Stomach (tissue), 19 donors: Measurements from ENCODE around the gene UBXN4. TPM values are rescaled to one million over a fixed set of nuclear protein-coding genes. Genes with fewer than 3 reads are reported as not detected.

Experiments
- DNase-seq, 2 donors: peaks; one replicate each; pipeline versions ENCODE4 v3.0.0 to v3.0.0-alpha.2; 2013 to 2019
- H3K27ac ChIP-seq, 5 donors: fragments of 200-600 bp in 4 of 5; sonication (generic) in 4 of 5; one replicate each; pipeline ENCODE4 v1.5.1; 2013 to 2019; ENCODE audit warnings: mild to moderate bottlenecking in 1 of 5, moderate library complexity in 1 of 5
- H3K27me3 ChIP-seq, 3 donors: fragments of 200-600 bp; sonication (generic); one replicate each; pipeline ENCODE4 v1.5.1; 2017 to 2019; ENCODE audit warnings: mixed run types in 1 of 3
- H3K36me3 ChIP-seq, 4 donors: fragments of 200-600 bp; sonication (generic); 1 replicate in 3 of 4; 2 replicates in 1 of 4; pipeline ENCODE4 v1.5.1; 2016 to 2019
- H3K4me1 ChIP-seq, 4 donors: fragments of 200-600 bp; sonication (generic); one replicate each; pipeline ENCODE4 v1.5.1; 2016 to 2019
- H3K4me3 ChIP-seq, 4 donors: fragments of 200-600 bp; sonication (generic) in 3 of 4; one replicate each; pipeline ENCODE4 v1.5.1; 2016 to 2019; ENCODE audit warnings: mild to moderate bottlenecking in 1 of 4
- H3K9me3 ChIP-seq, 4 donors: fragments of 200-600 bp; sonication (generic); one replicate each; pipeline ENCODE4 v1.5.1; 2016 to 2019
- EP300 ChIP-seq: sonication (generic); formaldehyde crosslinking; IDR thresholded peaks from one replicate; pipeline ENCODE4 v1.6.1; 2017; ENCODE audit warnings: antibody characterized with exemption
- POLR2A ChIP-seq, 4 donors: fragments of 450-650 bp; IDR thresholded peaks; one replicate each; pipeline ENCODE4 v1.6.1; 2016; ENCODE audit warnings: antibody characterized with exemption in 4 of 4, control low read depth in 2 of 4, mild to moderate bottlenecking in 1 of 4, moderate library complexity in 1 of 4
- POLR2AphosphoS5 ChIP-seq, 3 donors: sonication (generic); formaldehyde crosslinking; IDR thresholded peaks; one replicate each; pipeline ENCODE4 v1.6.1; 2016; ENCODE audit warnings: antibody characterized with exemption in 3 of 3
- WGBS, 5 donors: extraction: QIAGEN DNeasy Blood & Tissue Kit in 3 of 5; methylation state at CpG; one replicate each; pipeline versions ENCODE4 v1.1.5 to v1.1.7; 2013 to 2018; 5-methylcytosine and 5-hydroxymethylcytosine counted together
- intact Hi-C: fragments of 100-400 bp; cut with DNase I; formaldehyde crosslinking; loops from one replicate; pipeline ENCODE4 v1.15.1; 2023; ENCODE audit warnings: low total_unique reads
- long read RNA-seq, 10 donors: transcript quantifications; one replicate each; lab custom pipeline, GENCODE V29; 2026
- polyA plus RNA-seq, 3 donors: library from polyadenylated mRNA; stranded (reverse); fragments of 200-250 nt; gene quantifications; one replicate each; pipeline ENCODE4 v1.2.3, GENCODE V29; 2013
- total RNA-seq, 5 donors: library from RNA; depleted of rRNA; stranded (reverse); fragments of >200 nt; gene quantifications; one replicate each; pipeline versions ENCODE4 v1.1.0 to v1.2.3, GENCODE V29; 2014 to 2016
- TF ChIP-seq, protein P1 (sequence below), 7 experiments: fragments of 450-650 bp in 4 of 7; fragments of 200-600 bp in 3 of 7; sonication (generic) in 3 of 7; IDR thresholded peaks; one replicate each; pipeline ENCODE4 v1.5.1; 2016 to 2019; ENCODE audit warnings: antibody characterized with exemption in 7 of 7, control low read depth in 2 of 7, mild to moderate bottlenecking in 1 of 7
- donor health status: healthy with polysubstance abuse.
- donor health status: Bipolar disorder and iron deficiency.
- donor health status: healthy.

The UBXN4 gene
- 100 to 1,000 TPM in 2 of 5 donors, 10 to 100 TPM in 3; 18.8 to 296 (median 79.3) TPM for total RNA-seq
- 10 to 100 TPM; 25.6 to 39.9 (median 32.8) TPM for polyA plus RNA-seq
- long read RNA-seq, donor 1, full-length matches to known transcripts = 4 of 11 reads
- long read RNA-seq, donor 1, partial matches to known transcripts = 7 of 11 reads
- long read RNA-seq, donor 1, other reads (novel, unspliced or antisense) = 0 of 11 reads
- long read RNA-seq, donor 2, full-length matches to known transcripts = 10 of 17 reads
- long read RNA-seq, donor 2, partial matches to known transcripts = 7 of 17 reads
- long read RNA-seq, donor 2, other reads (novel, unspliced or antisense) = 0 of 17 reads
- long read RNA-seq, donor 3, full-length matches to known transcripts = 4 of 4 reads
- long read RNA-seq, donor 3, partial matches to known transcripts = 0 of 4 reads
- long read RNA-seq, donor 3, other reads (novel, unspliced or antisense) = 0 of 4 reads
- long read RNA-seq, donor 4, full-length matches to known transcripts = 1 of 1 reads
- long read RNA-seq, donor 4, partial matches to known transcripts = 0 of 1 reads
- long read RNA-seq, donor 4, other reads (novel, unspliced or antisense) = 0 of 1 reads
- long read RNA-seq, donor 5, full-length matches to known transcripts = 4 of 39 reads
- long read RNA-seq, donor 5, partial matches to known transcripts = 35 of 39 reads
- long read RNA-seq, donor 5, other reads (novel, unspliced or antisense) = 0 of 39 reads
- long read RNA-seq, donor 6 = 0 reads
- long read RNA-seq, donor 7, full-length matches to known transcripts = 2 of 26 reads
- long read RNA-seq, donor 7, partial matches to known transcripts = 24 of 26 reads
- long read RNA-seq, donor 7, other reads (novel, unspliced or antisense) = 0 of 26 reads
- long read RNA-seq, donor 8, full-length matches to known transcripts = 4 of 33 reads
- long read RNA-seq, donor 8, partial matches to known transcripts = 29 of 33 reads
- long read RNA-seq, donor 8, other reads (novel, unspliced or antisense) = 0 of 33 reads
- long read RNA-seq, donor 9, full-length matches to known transcripts = 2 of 44 reads
- long read RNA-seq, donor 9, partial matches to known transcripts = 42 of 44 reads
- long read RNA-seq, donor 9, other reads (novel, unspliced or antisense) = 0 of 44 reads
- long read RNA-seq, donor 10, full-length matches to known transcripts = 5 of 5 reads
- long read RNA-seq, donor 10, partial matches to known transcripts = 0 of 5 reads
- long read RNA-seq, donor 10, other reads (novel, unspliced or antisense) = 0 of 5 reads

GRCh38 chr2:135741395-135742324 is at the start of gene UBXN4:
TSS of gene UBXN4 (plus strand) at chr2:135741855. CDS start at chr2:135741930, 75 bp downstream.
- TF ChIP-seq EP300 (peak; percentile 19), POLR2AphosphoS5 (IDR thresholded peaks at IDR 0.05) (peak; percentile 75 to 93 (median 86)), POLR2A (IDR thresholded peaks at IDR 0.05) (peak in 2 of 4 donors; percentile 87 to 92)
- TF ChIP-seq, protein P1, sequence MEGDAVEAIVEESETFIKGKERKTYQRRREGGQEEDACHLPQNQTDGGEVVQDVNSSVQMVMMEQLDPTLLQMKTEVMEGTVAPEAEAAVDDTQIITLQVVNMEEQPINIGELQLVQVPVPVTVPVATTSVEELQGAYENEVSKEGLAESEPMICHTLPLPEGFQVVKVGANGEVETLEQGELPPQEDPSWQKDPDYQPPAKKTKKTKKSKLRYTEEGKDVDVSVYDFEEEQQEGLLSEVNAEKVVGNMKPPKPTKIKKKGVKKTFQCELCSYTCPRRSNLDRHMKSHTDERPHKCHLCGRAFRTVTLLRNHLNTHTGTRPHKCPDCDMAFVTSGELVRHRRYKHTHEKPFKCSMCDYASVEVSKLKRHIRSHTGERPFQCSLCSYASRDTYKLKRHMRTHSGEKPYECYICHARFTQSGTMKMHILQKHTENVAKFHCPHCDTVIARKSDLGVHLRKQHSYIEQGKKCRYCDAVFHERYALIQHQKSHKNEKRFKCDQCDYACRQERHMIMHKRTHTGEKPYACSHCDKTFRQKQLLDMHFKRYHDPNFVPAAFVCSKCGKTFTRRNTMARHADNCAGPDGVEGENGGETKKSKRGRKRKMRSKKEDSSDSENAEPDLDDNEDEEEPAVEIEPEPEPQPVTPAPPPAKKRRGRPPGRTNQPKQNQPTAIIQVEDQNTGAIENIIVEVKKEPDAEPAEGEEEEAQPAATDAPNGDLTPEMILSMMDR (IDR thresholded peaks at IDR 0.05) = peak in 2 of 7 experiments; percentile 7 to 21
- Histone ChIP-seq H3K9me3 (no peaks in the 10 kb centered on the region), H3K4me1 (peaks cover 12 to 44% (median 26%) of the 10 kb centered on the region in 4 donors), H3K36me3 (peaks cover 0 to 3% (median 0%) of the 10 kb centered on the region in 4 donors), H3K27ac (peak within 1 kb of the TSS; percentile 90 to 100 (median 98)), H3K4me3 (peak within 1 kb of the TSS; percentile 68 to 95 (median 78)), H3K27me3 (no peaks in the 10 kb centered on the region)
- intact Hi-C loops = no loop called here
- WGBS, 5 donors = 0 to 2% (median 1%) methylated on average over 36 to 93 of the region's 93 CpGs
- peak; percentile 97 to 99 for DNase-seq

DNA sequence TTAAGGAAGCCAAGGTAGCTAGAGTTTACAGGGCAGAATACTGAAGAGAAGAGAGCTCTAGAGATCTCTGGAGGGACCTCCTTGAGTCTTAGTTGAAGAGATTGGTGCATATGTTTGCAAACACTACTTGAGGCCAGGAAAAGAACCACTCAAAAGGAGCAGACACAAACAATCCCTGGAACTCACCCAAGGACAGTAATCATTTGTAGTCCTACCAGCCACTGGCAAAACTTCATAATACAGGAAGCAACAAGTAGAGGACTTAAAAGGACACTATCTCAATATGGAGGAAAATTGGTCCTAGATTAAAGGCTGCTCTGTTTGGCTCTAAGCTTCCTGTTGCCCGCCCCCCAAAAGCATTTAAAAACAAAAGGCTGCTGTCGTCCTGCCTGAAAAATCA is 46.9 kb upstream of the UBXN4 start:
- Histone ChIP-seq H3K36me3 (no peaks in the 10 kb centered on the region), H3K9me3 (no peaks in the 10 kb centered on the region), H3K4me1 (no peaks in the 10 kb centered on the region), H3K27me3 (no peaks in the 10 kb centered on the region), H3K27ac (no peak overlapping the region), H3K4me3 (no peak overlapping the region)
- 80 to 89% (median 82%) methylated on average over 2 of the region's 2 CpGs for WGBS, 5 donors
- no peak for TF ChIP-seq EP300
- TF ChIP-seq, protein P1 (IDR thresholded peaks at IDR 0.05) = no peak
- no peak for TF ChIP-seq POLR2A (IDR thresholded peaks at IDR 0.05)
- TF ChIP-seq POLR2AphosphoS5 (IDR thresholded peaks at IDR 0.05) = no peak
- intact Hi-C loops = no loop called here
- DNase-seq = peak in 1 of 2 donors; percentile 21

- H3K36me3 ChIP-seq = peaks cover 0 to 4% (median 0%) of the 10 kb centered on the region in 4 donors
- no peak for TF ChIP-seq POLR2AphosphoS5 (IDR thresholded peaks at IDR 0.05)
- no peak for TF ChIP-seq POLR2A (IDR thresholded peaks at IDR 0.05)
- TF ChIP-seq, protein P1 (IDR thresholded peaks at IDR 0.05) = no peak
- no peak for TF ChIP-seq EP300
- intact Hi-C loops = no loop called here
- 90 to 97% (median 94%) methylated on average over 2 of the region's 2 CpGs for WGBS, 5 donors
- no peak for DNase-seq
- peaks cover 0 to 7% (median 0%) of the 10 kb centered on the region in 4 donors for H3K4me1 ChIP-seq
- H3K27ac ChIP-seq = no peak overlapping the region
- H3K27me3 ChIP-seq = no peaks in the 10 kb centered on the region
- H3K9me3 ChIP-seq = no peaks in the 10 kb centered on the region
- no peak overlapping the region for H3K4me3 ChIP-seq
These were observed 42.8 kb upstream of the UBXN4 start for GRCh38 chr2:135698838-135699237.
